IPS-NIHi7 (cell line): ENCODE measurements around the gene GREM2.

Experiments
- DNase-seq: peaks from one replicate; pipeline ENCODE4 v3.0.0; 2012; ENCODE audit warnings: mixed read lengths; ENCODE audit errors: extremely low spot score

GREM2 gene

DNA sequence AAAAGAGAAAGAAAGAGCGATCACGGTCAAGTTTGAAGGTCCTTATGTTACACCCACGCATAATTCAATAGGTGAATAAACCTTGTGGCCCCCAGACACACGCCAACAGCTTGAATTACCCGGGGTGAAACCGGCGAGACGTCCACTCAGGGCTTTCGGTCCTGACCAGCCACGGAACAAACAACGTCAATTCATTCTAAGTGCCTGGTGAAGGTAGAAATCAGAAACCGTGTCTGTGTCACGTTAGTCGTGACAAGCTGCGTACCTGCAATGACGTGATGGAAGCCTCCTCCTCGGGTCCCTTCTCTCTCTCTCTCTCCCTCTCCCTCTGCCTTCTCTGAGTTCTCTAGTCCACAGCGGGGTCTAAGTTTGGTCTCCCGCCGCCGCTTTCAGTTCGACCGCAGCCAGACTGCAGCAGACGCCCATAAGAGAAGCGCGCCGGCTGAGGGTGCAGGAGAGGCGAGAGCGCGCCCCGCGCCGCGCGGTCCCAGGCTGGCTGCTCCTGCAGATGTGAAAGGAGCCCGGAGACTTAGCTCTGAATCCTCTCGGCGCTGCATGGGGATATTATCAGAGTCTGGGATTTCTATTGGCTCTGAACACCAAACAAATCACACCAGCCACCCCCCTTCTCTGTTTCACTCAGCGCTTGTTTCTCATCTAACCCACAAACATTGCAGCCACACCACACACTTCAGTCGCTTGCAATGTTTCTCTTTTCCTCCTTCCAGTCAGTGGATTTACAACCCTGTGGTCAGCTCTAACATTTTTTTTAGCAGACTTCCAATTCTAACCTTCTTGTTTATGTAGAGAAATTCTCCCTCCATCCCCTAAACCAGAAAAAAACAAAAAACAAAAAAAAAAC is at the start of gene GREM2:
Gene GREM2, minus strand, starts transcription at position 537 of the 862 bp plus-strand sequence. CDS start 118,680 bp downstream, outside the sequence.
- peak; percentile 68 for DNase-seq

GRCh38 chr1:240658312-240658960 is 46.5 kb upstream of the GREM2 start:
- no peak for DNase-seq

GRCh38 chr1:240656531-240656930 is 44.6 kb upstream of the GREM2 start:
- DNase-seq, result no peak

DNA sequence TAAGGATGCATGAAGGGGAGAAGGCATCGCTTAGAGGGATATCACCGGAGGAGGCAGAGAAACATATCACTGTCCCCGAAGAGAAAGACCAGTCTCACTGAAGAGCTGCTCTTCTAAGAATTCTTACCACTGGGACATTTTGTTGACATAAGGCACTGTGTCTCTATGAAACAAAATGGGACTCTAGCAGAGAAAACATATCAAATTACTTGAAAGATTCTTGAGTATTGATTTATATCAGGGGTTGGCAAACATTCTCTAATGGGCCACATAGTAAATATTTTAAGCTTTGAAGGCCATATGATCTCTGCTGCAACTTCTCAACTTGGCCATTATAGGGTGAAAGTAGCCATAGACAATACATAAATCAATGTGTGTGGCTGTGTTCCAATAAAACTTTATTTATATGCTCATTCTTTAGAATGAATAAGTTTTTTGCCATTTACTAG is 41.0 kb upstream of the GREM2 start:
- DNase-seq, result no peak

- DNase-seq, result no peak
These were observed 40.6 kb upstream of the GREM2 start for GRCh38 chr1:240652549-240652948.

- DNase-seq, result no peak
These were observed 38.9 kb upstream of the GREM2 start for GRCh38 chr1:240650877-240651276.

DNA sequence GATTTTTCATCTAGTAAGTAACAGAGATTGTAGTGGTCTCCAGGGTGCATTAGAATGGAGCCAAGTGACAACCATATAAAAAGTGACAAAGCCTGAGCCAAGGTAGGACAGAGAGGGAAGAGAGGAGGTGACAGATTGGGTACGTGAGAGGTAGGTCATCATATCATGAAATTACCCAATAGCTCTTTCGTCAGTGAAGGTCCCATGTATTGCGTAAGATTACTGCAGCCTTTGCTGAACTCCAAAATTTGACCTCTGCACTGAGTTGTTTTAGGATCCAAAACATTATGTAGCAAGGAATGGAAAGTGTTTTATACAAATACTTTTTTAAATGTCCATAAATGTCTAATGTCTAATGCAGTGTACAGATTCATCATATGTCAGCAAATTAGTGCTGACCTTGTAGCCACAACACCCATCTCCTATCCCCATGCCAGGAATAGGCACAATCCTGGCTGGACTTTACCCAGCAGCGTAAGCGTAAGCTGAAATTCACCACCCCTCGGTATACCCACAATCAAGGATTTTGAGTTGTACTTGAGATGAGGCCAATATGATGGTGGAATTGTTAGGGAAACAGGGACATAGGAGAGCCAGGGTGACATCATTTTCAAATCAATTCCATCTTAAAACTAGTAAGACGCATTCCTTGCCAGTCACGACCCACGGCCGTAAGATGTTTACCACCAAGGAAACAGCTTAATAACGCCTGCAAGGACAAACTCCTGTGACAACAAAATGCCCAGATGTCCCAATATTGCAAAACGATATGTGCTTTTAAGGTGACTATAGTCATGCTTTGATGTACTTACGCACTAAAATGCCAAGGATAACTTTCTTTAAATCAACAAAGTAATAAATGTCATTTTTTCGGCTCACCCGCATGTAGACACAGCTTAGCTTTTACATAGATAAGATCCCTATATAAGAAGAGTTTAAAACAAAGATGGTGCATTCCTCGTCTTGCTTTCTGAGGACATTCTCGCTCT is 38.1 kb upstream of the GREM2 start:
- no peak for DNase-seq

DNA sequence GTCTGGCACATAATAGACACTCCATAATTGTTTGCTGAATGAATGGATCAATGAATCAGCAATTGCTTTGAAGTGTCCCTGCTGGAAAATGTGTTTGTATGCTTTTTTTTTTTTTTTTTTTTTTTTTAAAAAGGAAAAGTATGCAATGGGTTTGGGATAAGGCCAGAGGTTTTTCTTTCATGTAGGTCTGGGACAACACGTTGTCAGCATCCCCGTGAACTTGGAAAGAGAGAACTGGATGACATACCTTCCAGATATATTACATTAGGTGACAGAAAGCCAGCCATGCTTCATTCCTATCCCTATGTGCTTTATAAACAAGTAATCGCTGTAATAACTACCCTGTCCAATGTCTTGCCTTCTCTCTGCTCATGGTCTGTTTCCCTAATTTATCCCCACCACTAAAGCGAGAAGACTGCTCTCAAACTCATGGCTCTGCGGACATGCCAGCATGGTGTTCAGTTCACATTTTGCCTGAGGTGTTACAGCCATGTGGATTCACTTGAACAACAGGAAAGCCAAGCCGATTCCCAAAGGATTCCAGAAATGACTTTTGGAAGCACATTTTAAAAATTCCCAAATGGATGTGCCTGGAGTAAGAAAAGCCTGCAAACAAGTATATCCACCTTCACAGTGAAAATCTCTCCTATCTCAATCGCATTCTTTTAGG is 34.8 kb upstream of the GREM2 start:
- DNase-seq, result no peak

DNA sequence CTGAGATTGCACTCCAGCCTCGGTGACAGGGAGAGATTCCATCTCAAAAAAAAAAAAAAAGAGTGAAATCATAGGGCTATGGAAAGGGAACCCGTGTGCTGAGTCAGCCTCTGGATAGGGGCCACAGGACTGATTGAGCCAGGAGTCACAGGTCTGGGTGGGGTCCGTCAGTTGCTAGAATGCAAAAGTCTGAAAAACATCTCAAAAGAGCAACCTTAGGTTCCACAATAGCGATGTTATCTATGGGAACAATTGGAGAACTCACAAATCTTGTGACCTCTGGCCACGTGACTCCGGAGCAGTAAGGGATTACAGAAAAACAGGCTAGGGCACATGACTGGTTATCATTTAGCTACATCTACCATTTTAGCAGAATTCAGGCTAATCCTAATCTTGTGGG is 32.8 kb upstream of the GREM2 start:
- DNase-seq, result no peak

- DNase-seq, result no peak
These were observed 23.7 kb upstream of the GREM2 start for GRCh38 chr1:240635466-240636256.

- DNase-seq, result no peak
These were observed 18.5 kb upstream of the GREM2 start for GRCh38 chr1:240630409-240630808.

- DNase-seq, result no peak
These were observed 9.3 kb upstream of the GREM2 start for GRCh38 chr1:240621249-240621648.

DNA sequence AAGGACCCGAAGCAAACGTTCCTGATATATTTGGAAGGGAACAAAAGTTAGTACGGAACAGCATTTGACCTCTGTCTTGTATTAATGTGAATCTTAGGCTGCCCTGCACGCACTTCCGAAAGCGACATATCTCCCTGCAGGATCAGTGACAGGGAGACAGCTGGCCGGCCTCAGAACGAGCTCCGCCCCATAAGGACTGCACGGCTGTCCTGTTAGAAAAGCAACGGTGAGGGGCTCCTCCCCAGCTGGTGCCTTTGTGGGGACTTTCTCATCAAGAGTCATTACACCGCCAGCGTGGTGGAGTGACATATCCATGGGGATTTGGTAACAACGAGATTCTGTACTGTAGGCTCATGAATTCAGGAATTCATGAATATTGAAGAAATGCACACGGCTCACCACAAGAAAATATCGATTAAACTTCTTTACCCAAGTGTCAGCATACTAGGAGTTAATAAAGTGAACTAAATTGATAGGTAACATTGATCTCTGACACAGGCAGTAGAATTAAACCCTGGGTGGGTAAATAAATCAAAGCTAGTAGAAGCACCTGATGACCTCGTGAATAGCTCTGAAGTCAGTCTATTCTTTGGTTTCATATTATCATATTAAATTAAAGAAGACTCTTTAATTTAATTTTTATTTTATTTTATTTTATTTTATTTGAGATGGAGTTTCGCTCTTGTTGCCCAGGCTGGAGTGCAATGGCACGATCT is 8.1 kb upstream of the GREM2 start:
- DNase-seq, result no peak

DNA sequence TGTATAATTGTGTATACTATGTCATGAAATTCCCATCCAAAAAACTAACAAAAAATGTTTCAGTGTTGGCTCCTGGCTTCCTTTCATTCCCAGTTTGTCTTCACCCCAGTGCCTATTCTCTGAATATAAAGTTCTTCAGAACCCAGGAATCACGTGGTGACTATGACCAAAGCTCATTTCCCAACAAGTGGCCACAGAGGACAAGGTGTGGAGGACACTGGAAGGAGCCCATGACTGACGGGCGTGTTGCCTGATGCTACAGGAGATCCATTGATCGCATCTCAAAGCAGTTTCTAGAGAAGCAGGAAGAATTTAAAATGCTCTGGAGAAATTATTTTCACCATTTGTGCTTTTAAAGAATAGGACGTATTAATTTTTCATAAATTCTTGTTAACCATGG is 7.4 kb upstream of the GREM2 start:
- DNase-seq, result no peak

DNA sequence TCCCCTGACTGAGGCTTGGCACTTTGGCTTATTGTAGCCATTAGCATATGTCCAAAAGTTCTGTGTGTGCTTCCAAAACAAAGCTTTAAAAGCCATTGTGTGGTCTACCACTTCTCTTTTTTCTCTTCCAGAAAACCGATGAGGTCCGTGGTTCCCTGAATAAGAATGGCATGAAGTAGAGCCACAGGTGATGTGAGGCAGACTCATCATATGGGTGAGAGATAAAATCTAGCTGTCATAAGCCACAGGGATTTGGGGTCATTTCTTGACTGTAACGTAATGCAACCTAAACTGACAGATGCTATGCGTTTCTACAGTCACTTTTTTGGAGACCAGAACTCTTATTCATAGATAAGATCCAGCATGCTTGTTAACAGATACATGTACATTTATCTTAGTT is 7.0 kb upstream of the GREM2 start:
- DNase-seq, result no peak

GRCh38 chr1:240616018-240616417 is 4.1 kb upstream of the GREM2 start:
- no peak for DNase-seq

- no peak for DNase-seq
These were observed 1.6 kb upstream of the GREM2 start for GRCh38 chr1:240613356-240614142.

- DNase-seq, result no peak
These were observed 856 bp upstream of the GREM2 start for GRCh38 chr1:240612811-240613210.

DNA sequence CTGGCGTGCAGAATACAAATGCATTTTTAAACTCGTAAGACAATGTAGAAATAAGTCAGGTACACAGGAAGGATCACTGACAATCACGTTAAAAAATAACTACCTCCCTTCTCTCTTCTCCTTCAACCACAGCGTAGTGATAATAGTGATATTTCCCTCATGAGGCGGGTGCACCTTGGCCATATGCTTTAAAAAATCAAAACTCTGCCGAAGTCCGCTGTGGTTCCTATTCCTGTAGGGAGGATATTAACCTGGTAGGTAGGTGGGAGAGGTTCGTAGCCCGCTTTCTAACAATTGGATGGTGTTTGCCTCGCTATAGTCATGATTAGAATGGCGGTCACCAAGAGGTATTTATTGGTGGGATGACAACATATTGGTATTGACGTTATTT is 732 bp downstream of the GREM2 start:
- no peak for DNase-seq
